ENCODE results near the gene BCL7A. TPM values are rescaled to one million over a fixed set of nuclear protein-coding genes. Genes with fewer than 3 reads are reported as not detected.

BCL7A gene
- total RNA-seq, 1 donor from 2014 or later, result 34.6 TPM

DNA sequence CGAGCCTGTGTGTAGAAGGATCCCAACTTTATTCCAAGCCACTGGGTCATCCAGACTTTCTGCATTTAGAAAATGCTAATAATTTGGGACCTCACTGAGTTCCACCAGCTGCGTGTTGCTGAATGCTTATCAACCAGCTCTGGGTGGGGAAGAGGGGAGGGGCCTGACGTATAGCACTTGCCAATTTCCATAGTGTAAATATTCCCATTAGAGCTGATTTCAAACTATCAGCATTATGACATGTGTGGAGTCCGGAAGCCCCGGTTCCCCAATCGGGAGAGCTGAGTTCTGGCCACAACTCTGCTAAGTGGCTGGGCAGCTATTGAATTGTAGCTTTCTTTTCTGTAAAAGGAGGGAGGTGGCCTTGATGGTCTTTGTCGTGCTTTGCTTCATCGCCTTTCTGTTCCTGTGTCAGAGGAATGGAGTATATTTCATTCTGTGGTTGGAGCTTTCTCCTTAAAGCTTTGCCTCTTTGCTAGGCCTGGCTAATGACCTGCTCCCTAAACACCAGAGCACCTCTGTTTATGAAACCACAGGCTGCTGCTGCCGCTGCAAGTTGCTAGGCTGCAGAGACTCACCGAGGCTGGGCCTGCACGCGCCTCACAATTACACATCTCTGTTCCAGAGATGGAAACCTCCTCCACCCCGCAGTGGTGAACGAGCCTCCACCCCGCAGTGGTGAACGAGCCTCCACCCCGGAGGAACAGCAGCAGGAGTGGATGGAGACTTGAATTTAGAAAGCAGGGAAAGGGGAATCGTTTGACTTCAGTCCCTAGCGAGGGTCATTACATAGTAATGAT, 7.7 kb upstream of the BCL7A start:
- H3K9me3 Mint-ChIP-seq, result peaks cover 13% of the 10 kb centered on the region
- H3K27ac Mint-ChIP-seq, result no peak overlapping the region
- H3K4me1 Mint-ChIP-seq, result no peaks in the 10 kb centered on the region
- no peak for DNase-seq (ENCODE audit: low spot score in 2 of 2, unreplicated experiment in 2 of 2)
- peaks cover 2% of the 10 kb centered on the region for H3K36me3 Mint-ChIP-seq
- TF ChIP-seq, protein P1, sequence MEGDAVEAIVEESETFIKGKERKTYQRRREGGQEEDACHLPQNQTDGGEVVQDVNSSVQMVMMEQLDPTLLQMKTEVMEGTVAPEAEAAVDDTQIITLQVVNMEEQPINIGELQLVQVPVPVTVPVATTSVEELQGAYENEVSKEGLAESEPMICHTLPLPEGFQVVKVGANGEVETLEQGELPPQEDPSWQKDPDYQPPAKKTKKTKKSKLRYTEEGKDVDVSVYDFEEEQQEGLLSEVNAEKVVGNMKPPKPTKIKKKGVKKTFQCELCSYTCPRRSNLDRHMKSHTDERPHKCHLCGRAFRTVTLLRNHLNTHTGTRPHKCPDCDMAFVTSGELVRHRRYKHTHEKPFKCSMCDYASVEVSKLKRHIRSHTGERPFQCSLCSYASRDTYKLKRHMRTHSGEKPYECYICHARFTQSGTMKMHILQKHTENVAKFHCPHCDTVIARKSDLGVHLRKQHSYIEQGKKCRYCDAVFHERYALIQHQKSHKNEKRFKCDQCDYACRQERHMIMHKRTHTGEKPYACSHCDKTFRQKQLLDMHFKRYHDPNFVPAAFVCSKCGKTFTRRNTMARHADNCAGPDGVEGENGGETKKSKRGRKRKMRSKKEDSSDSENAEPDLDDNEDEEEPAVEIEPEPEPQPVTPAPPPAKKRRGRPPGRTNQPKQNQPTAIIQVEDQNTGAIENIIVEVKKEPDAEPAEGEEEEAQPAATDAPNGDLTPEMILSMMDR (IDR thresholded peaks at IDR 0.05; ENCODE audit: unreplicated experiment), result no peak
- H3K4me3 Mint-ChIP-seq, result no peak overlapping the region
- no peaks in the 10 kb centered on the region for H3K27me3 Mint-ChIP-seq (ENCODE audit: low read depth)

DNA sequence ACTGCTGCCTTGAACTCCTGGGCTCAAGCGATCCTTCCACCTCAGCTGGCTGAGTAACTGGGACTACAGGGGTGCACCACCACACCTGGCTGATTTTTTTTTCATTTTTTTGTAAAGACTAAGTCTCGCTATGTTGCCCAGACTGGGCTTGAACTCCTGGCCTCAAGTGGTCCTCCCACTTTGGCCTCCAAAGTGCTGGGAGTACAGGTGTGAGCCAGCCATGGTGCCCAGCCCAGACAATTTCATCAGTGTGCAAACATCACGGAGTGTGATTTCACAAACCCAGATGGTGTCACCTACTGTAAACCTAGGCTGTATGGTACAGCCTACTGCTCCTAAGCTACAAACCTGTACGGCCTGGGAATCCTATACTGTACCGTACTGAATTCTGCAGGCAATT, 6.9 kb upstream of the BCL7A start:
- no peak for DNase-seq (ENCODE audit: low spot score in 2 of 2, unreplicated experiment in 2 of 2)
- Mint-ChIP-seq H3K4me3 (no peak overlapping the region), H3K36me3 (peaks cover 2% of the 10 kb centered on the region), H3K4me1 (no peaks in the 10 kb centered on the region), H3K9me3 (peaks cover 17% of the 10 kb centered on the region), H3K27me3 (ENCODE audit: low read depth) (no peaks in the 10 kb centered on the region), H3K27ac (no peak overlapping the region)
- TF ChIP-seq, protein P1 (IDR thresholded peaks at IDR 0.05; ENCODE audit: unreplicated experiment), result no peak

DNA sequence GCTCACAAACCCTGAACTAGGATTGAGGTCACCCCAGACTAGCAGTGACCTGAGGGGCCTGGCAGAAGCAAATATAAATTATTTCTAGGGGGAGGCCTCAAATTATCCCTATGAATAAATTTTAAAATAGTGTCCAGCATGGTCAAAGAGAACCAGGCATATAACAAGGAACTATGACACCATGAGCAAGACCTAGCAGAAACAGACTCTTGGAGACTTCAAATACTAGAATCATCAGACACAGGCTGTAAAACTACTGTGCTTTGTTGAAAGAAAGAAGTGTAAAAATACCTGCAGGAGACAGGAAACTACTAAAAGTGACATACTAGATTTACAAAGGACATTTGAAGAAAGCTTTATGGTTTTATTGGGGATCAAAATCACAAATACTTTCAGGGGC, 3.2 kb upstream of the BCL7A start:
- TF ChIP-seq, protein P1 (IDR thresholded peaks at IDR 0.05; ENCODE audit: unreplicated experiment), result no peak
- H3K9me3 Mint-ChIP-seq, result peaks cover 10% of the 10 kb centered on the region
- no peaks in the 10 kb centered on the region for H3K36me3 Mint-ChIP-seq
- no peak overlapping the region for H3K27ac Mint-ChIP-seq
- H3K27me3 Mint-ChIP-seq (ENCODE audit: low read depth), result peaks cover 7% of the 10 kb centered on the region
- H3K4me1 Mint-ChIP-seq, result peaks cover 10% of the 10 kb centered on the region
- H3K4me3 Mint-ChIP-seq, result no peak overlapping the region
- no peak for DNase-seq (ENCODE audit: low spot score in 2 of 2, unreplicated experiment in 2 of 2)

DNA sequence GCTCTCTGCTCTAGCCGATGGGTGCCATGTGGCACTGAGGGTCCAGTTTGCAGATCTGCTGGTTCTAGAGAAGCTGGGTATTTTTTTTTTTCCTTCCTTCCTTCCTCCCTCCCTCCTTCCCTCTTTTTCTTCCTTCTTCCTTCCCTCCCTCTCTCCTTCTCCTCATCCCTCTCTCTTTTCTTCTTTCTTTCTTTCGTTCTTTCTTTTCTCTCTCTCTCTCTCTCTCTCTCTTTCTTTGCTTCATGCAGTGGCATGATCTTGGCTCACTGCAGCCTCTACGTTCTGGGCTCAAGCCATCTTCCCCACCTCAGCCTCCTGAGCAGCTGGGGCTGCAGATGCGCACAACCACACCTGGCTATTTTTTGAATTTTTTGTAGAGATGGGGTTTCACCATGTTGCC, 2.7 kb upstream of the BCL7A start:
- no peak overlapping the region for H3K4me3 Mint-ChIP-seq
- peaks cover 11% of the 10 kb centered on the region for H3K4me1 Mint-ChIP-seq
- TF ChIP-seq, protein P1 (IDR thresholded peaks at IDR 0.05; ENCODE audit: unreplicated experiment), result no peak
- no peak for DNase-seq (ENCODE audit: low spot score in 2 of 2, unreplicated experiment in 2 of 2)
- H3K27ac Mint-ChIP-seq, result no peak overlapping the region
- H3K36me3 Mint-ChIP-seq, result no peaks in the 10 kb centered on the region
- H3K9me3 Mint-ChIP-seq, result peaks cover 10% of the 10 kb centered on the region
- peaks cover 7% of the 10 kb centered on the region for H3K27me3 Mint-ChIP-seq (ENCODE audit: low read depth)

DNA sequence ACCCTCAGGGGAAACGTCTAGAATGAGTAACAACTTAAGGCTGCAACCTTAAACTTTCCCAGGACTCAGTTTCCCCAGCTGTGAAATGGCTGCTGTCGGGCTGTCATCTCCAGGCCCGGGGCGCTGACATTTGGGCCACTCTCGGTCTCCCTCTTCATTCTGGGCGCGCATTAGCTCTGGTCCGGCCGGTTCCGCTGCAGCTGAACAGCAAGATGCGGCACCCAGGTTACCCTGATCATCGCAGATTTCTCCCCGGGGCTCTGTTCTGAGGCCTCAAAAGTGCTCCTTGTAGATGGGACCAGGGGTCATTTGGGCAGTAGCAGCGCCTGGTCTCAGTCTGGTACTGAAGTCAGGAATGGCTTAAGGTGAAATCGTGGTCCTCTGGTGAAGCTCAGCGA, 890 bp upstream of the BCL7A start:
- Mint-ChIP-seq H3K4me3 (peak overlapping the region; percentile 84), H3K36me3 (no peaks in the 10 kb centered on the region), H3K27me3 (ENCODE audit: low read depth) (peaks cover 7% of the 10 kb centered on the region), H3K4me1 (peaks cover 11% of the 10 kb centered on the region), H3K27ac (peak overlapping the region; percentile 94), H3K9me3 (peaks cover 10% of the 10 kb centered on the region)
- no peak for DNase-seq (ENCODE audit: low spot score in 2 of 2, unreplicated experiment in 2 of 2)
- TF ChIP-seq, protein P1 (IDR thresholded peaks at IDR 0.05; ENCODE audit: unreplicated experiment), result no peak

Data from mesothelial cell of epicardium (in vitro differentiated cells).